Kidney glomerular epithelial cell (primary cell): ENCODE data around the gene ZNF609.
"Not testable (repeated sequence)": the region's sequence is repeated elsewhere in the genome, so short reads cannot be mapped to it uniquely, and the experiment has no call there.

Experiments
- DNase-seq: peaks from one replicate; lab custom pipeline; 2025; lab: John Stamatoyannopoulos, UW

Gene ZNF609

GRCh38 chr15:64455961-64456371, 4.4 kb upstream of the ZNF609 start:
- no peak for DNase-seq

GRCh38 chr15:64456634-64457108, 3.7 kb upstream of the ZNF609 start:
- no peak for DNase-seq

- no peak for DNase-seq
These were observed 1.2 kb upstream of the ZNF609 start for GRCh38 chr15:64459066-64459781.

- peak; percentile 65 for DNase-seq
These were observed 644 bp downstream of the ZNF609 start for GRCh38 chr15:64460724-64461720.

DNA sequence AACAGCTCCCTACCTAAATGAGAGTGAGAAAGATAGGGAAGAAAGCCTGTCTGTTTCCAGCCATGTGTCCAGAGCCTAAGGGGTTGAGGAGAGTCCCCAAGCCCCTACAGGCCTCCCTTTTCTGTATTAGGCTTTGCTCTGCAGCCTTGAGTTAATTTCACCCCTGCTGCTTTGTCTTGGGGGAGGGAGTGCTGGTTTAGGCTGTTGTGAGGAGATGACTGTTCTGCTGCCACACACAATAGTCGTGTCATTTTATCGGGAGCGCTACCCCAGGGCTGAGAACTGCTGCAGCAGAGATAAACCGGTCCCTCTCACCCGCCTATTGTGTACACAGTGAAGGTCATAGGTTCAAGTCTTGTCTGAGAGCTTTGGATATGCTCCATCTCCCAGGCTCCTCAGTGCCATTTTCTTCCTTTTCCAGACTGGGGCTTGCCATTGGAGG, 1.4 kb downstream of the ZNF609 start:
- no peak for DNase-seq

DNA sequence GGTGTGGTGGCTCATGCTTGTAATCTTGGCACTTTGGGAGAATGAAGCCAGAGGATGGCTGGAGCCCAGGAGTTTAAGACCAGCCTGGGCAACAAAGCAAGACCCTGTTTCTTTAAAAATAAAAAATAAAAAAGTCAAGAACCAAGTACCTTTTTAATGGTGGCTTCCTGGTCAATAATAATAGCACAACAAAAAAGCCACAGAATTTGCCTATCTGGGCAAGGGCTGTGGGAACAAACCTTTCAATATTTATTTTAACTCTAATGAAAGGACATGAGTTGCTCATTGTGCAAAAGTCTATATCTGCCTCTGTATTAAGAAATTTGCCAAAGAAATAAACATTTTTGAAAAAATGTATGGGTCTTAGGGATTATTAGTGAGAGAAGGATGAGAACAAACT, 2.1 kb downstream of the ZNF609 start:
- DNase-seq: no peak

- no peak for DNase-seq
These were observed 4.1 kb downstream of the ZNF609 start for GRCh38 chr15:64464276-64465005.

DNA sequence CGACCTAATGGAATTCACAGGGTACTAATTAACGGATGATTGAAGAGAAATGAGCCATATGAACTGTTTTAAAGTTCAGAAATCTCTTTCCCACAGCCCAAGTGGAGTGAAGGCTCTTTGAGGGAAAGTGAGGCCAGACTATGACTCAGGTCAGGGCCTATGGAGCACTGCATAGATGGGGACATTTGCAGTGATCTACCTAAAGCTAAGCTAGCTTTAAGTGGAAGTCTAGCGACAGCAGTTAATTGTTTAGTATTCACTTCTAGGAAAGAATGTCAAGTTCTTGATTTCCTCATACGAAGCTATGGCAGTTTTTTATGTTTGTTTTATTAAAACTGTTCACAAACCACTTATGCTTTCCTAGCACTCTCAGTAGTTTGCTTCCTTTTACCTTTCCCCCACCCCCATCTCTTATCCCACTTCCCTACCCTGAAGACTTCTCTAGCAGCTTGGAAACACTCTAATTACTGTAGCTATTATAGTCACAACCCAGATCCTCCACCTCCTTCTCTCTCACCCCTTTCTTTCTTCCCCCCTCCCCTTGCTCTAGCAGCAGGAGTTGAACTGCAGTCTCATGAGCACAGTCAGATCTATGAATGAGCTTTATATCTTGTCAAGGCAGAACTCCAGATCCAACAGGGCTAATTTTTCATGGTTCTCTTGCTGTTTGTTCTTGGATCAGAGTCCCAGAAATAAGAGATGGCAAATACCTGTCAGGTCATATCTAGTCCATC, 6.2 kb downstream of the ZNF609 start:
- DNase-seq: no peak

DNA sequence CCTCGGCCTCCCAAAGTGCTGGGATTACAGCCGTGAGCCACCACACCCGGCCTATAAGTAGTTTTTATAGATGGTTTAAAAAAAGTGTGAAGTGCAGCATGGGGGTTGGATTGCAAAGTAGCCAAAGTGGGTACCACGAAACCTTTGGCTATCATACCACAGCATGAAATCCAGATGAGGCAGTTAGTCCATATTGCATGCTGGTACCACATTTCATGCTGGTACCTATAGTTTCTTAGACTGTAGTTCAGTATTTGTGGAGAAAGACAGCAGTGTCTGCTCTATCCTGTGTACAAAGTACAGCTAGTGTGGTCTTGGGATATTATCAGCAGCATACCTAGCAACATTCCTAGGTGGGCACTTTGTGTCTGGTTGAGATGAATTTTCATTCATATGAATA, 11.8 kb downstream of the ZNF609 start:
- no peak for DNase-seq

GRCh38 chr15:64474846-64475245, 14.5 kb downstream of the ZNF609 start:
- no peak for DNase-seq

DNA sequence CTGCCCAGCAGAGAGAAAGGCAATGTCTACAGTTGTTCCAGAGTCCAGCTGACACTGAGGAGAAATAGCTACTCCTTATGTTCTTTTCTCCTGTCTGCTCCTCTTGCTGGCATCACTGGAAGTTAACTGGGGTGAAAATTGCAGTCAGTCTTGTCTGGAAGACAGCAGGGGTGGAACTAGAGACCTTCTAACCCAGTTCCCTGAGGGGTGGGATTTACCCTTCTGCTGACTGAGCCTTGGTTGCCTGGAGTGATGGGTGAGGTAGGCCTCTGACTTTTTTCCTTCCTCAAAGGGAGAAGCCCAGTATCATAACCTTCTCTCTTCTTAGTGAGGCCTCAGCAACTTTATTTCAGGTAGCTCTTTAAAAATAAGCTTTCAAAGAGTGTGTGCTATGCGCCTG, 16.2 kb downstream of the ZNF609 start:
- DNase-seq: no peak

GRCh38 chr15:64478863-64479262, 18.5 kb downstream of the ZNF609 start:
- DNase-seq: no peak

GRCh38 chr15:64480891-64481290, 20.5 kb downstream of the ZNF609 start:
- DNase-seq: no peak

DNA sequence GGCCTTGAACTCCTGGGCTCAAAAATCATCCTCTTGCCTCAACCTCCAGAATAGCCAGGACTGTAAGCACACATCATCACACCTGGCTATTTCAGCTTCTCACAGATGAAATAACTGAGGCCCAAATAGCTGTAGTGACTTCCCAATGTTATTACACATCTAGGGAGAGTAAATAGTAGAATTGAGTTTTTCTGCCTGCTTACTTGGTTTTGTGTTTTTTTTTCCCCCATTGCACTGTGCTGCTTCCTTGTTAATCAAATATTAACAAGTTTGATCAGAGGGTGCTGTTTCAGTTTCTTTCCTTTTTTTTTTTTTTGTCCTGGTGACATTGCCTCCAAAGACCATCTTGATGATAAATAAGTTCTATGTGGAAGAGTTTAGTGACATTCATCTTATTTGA, 23.4 kb downstream of the ZNF609 start:
- no peak for DNase-seq

- DNase-seq: no peak
These were observed 25.4 kb downstream of the ZNF609 start for GRCh38 chr15:64485796-64486195.

GRCh38 chr15:64490598-64491259, 30.4 kb downstream of the ZNF609 start:
- DNase-seq: no peak

GRCh38 chr15:64493641-64494040, 33.3 kb downstream of the ZNF609 start:
- no peak for DNase-seq

DNA sequence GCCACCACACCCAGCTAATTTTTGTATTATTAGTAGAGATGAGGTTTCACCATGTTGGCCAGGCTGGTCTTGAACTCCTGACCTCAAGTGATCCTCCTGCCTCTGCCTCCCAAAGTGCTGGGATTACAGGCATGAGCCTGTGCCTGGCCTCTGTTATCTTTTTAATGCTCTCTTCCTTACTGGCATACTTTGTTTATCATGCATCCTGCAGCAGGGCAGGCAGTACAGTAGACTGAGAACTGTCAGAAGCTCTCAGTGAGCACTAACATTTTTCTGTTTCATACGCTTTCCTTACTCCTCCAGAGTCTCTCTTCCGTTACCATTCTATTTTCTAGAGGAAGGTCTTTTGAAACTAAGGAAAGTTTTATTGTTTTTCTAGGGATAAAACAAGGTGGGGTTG, 35.6 kb downstream of the ZNF609 start:
- not testable (repeated sequence) for DNase-seq

- no peak for DNase-seq
These were observed 40.5 kb downstream of the ZNF609 start for GRCh38 chr15:64500695-64501395.

DNA sequence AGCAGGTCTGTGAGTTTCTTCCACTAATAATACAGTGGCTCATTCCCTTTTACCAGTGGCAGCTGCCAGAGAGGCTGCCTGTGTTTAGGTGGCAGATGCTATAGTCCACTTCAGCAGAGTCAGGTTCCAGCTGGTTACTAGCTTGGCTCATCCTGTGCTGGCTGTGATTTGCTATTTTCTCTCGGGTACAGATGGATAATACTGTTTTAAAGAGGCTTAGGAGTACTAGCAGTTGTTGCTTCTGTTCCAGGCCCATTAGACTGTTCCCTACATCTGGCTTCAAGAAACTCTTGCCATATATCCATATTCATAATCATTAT, 41.0 kb downstream of the ZNF609 start:
- no peak for DNase-seq

GRCh38 chr15:64502151-64502550, 41.8 kb downstream of the ZNF609 start:
- no peak for DNase-seq
